B cell (primary cell): ENCODE measurements around the gene WNT9A.

Source experiments
- EZH2 ChIP-seq: IDR thresholded peaks from 2 replicates; pipeline ENCODE4 v1.6.1; 2012; ENCODE audit warnings: borderline replicate concordance, low read depth, mild to moderate bottlenecking, moderate library complexity, low read length; ENCODE audit not compliant: insufficient read depth, poor library complexity, severe bottlenecking
- TF ChIP-seq, protein P1 (sequence below): fragments of 200-600 bp; IDR thresholded peaks from one replicate; pipeline ENCODE4 v1.8.0; 2022; ENCODE audit warnings: antibody characterized with exemption, mild to moderate bottlenecking

- TF ChIP-seq, protein P1, sequence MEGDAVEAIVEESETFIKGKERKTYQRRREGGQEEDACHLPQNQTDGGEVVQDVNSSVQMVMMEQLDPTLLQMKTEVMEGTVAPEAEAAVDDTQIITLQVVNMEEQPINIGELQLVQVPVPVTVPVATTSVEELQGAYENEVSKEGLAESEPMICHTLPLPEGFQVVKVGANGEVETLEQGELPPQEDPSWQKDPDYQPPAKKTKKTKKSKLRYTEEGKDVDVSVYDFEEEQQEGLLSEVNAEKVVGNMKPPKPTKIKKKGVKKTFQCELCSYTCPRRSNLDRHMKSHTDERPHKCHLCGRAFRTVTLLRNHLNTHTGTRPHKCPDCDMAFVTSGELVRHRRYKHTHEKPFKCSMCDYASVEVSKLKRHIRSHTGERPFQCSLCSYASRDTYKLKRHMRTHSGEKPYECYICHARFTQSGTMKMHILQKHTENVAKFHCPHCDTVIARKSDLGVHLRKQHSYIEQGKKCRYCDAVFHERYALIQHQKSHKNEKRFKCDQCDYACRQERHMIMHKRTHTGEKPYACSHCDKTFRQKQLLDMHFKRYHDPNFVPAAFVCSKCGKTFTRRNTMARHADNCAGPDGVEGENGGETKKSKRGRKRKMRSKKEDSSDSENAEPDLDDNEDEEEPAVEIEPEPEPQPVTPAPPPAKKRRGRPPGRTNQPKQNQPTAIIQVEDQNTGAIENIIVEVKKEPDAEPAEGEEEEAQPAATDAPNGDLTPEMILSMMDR: no peak
- TF ChIP-seq EZH2: no peak
Observed at GRCh38 chr1:227901906-227902640, 45.7 kb downstream of the WNT9A start.
